Neuronal stem cell (in vitro differentiated cells): ENCODE results near the gene RTL9.

Experiments used
- DNase-seq: peaks from one replicate; pipeline ENCODE4 v3.0.0-alpha.2; 2013; ENCODE audit warnings: low spot score
- H2AFZ ChIP-seq: one replicate; pipeline ENCODE4 v1.6.1; 2013; ENCODE audit warnings: mild to moderate bottlenecking, low read length, inconsistent platforms
- H2AK5ac ChIP-seq: 2 replicates; pipeline ENCODE4 v1.6.1; 2013; ENCODE audit warnings: low read depth, mild to moderate bottlenecking, inconsistent platforms, low read length, moderate library complexity, mixed read lengths
- H2BK120ac ChIP-seq: 2 replicates; pipeline ENCODE4 v1.6.1; 2013; ENCODE audit warnings: low read depth, mild to moderate bottlenecking, inconsistent platforms, low read length, moderate library complexity, mixed read lengths
- H2BK12ac ChIP-seq: one replicate; pipeline ENCODE4 v1.6.1; 2013; ENCODE audit warnings: low read length, inconsistent platforms
- H2BK15ac ChIP-seq: 2 replicates; pipeline ENCODE4 v1.6.1; 2013; ENCODE audit warnings: mild to moderate bottlenecking, low read length, inconsistent platforms, mixed read lengths
- H2BK5ac ChIP-seq: one replicate; pipeline ENCODE4 v1.6.1; 2013; ENCODE audit warnings: inconsistent platforms, mild to moderate bottlenecking, low read length, moderate library complexity
- H3K14ac ChIP-seq: one replicate; pipeline ENCODE4 v1.6.1; 2013; ENCODE audit warnings: low read length, inconsistent platforms
- H3K18ac ChIP-seq: 2 replicates; pipeline ENCODE4 v1.6.1; 2013; ENCODE audit warnings: low read length, inconsistent platforms
- H3K23ac ChIP-seq: 2 replicates; pipeline ENCODE4 v1.6.1; 2013; ENCODE audit warnings: low read depth, mild to moderate bottlenecking, mixed read lengths, low read length, inconsistent platforms; ENCODE audit not compliant: poor library complexity
- H3K27ac ChIP-seq: replicated peaks from 3 replicates; pipeline ENCODE4 v1.5.1; 2013; ENCODE audit warnings: low read length, inconsistent platforms
- H3K27me3 ChIP-seq, 3 experiments: 2 replicates each; pipeline ENCODE4 v1.6.1; 2013; ENCODE audit warnings: low read length in 3 of 3, mild to moderate bottlenecking in 2 of 3, inconsistent platforms in 1 of 3, low read depth in 1 of 3, mixed read lengths in 1 of 3, moderate library complexity in 1 of 3; ENCODE audit not compliant: control insufficient read depth in 3 of 3, insufficient read depth in 3 of 3
- H3K36me3 ChIP-seq, 2 donors: replicated peaks in 1 of 2; 2 replicates each; pipeline ENCODE4 v1.6.1; 2013; ENCODE audit warnings: low read length in 2 of 2; ENCODE audit not compliant: control insufficient read depth in 2 of 2, insufficient read depth in 2 of 2
- H3K4ac ChIP-seq: 2 replicates; pipeline ENCODE4 v1.6.1; 2013; ENCODE audit warnings: inconsistent platforms, mild to moderate bottlenecking, low read length, moderate library complexity
- H3K4me1 ChIP-seq, 2 donors: 1 replicate in 1 of 2; 2 replicates in 1 of 2; pipeline ENCODE4 v1.6.1; 2013; ENCODE audit warnings: low read length in 2 of 2, low read depth in 1 of 2; ENCODE audit not compliant: control insufficient read depth in 2 of 2, insufficient read depth in 1 of 2
- H3K4me2 ChIP-seq: one replicate; pipeline ENCODE4 v1.6.1; 2013; ENCODE audit warnings: mild to moderate bottlenecking, low read length, inconsistent platforms; ENCODE audit not compliant: insufficient read depth, poor library complexity, severe bottlenecking
- H3K4me3 ChIP-seq, 2 donors: 2 replicates each; pipeline ENCODE4 v1.5.1; 2013; ENCODE audit warnings: low read length in 2 of 2, mild to moderate bottlenecking in 2 of 2, inconsistent platforms in 1 of 2, moderate library complexity in 1 of 2
- H3K79me1 ChIP-seq: one replicate; pipeline ENCODE4 v1.6.1; 2013; ENCODE audit warnings: low read depth, mild to moderate bottlenecking, inconsistent platforms, low read length, moderate library complexity
- H3K9ac ChIP-seq: one replicate; pipeline ENCODE4 v1.6.1; 2013; ENCODE audit warnings: mild to moderate bottlenecking, low read depth, low read length, inconsistent platforms; ENCODE audit not compliant: poor library complexity
- H3K9me3 ChIP-seq, 2 donors: replicated peaks in 1 of 2; 2 replicates each; pipeline versions ENCODE3 to v1.6.1; 2013; ENCODE audit warnings: low read length in 2 of 2, mild to moderate bottlenecking in 2 of 2, inconsistent platforms in 1 of 2, low read depth in 1 of 2, mixed read lengths in 1 of 2, moderate library complexity in 1 of 2; ENCODE audit not compliant: control insufficient read depth in 2 of 2, insufficient read depth in 1 of 2
- H4K8ac ChIP-seq: one replicate; pipeline ENCODE4 v1.6.1; 2013; ENCODE audit warnings: low read depth, mild to moderate bottlenecking, inconsistent platforms, low read length, moderate library complexity
- H4K91ac ChIP-seq: one replicate; pipeline ENCODE4 v1.6.1; 2013; ENCODE audit warnings: low read length, low read depth, mild to moderate bottlenecking, inconsistent platforms; ENCODE audit not compliant: poor library complexity
- WGBS, 2 donors: extraction: QIAGEN DNeasy Blood & Tissue Kit; methylation state at CpG; one replicate each; pipeline ENCODE4 v1.1.7; 2013; ENCODE audit warnings: missing lambda C conversion rate in 2 of 2, mixed read lengths in 1 of 2; ENCODE audit not compliant: insufficient read length in 2 of 2, insufficient replicate concordance in 1 of 2; ENCODE audit errors: extremely low coverage in 2 of 2; 5-methylcytosine and 5-hydroxymethylcytosine counted together

The RTL9 gene

GRCh38 chrX:110373310-110373709 is 14.7 kb downstream of the RTL9 start:
- no peak overlapping the region for H3K9ac ChIP-seq

GRCh38 chrX:110374559-110374958 is 15.9 kb downstream of the RTL9 start:
- H4K8ac ChIP-seq, result no peak overlapping the region
- no peak overlapping the region for H2AK5ac ChIP-seq
- no CpG with 5 or more reads among the region's 1 CpG for WGBS, 2 donors
- peaks cover 0 to 2% of the 10 kb centered on the region in 2 donors for H3K4me1 ChIP-seq
- H3K4ac ChIP-seq, result no peak overlapping the region
- H2BK120ac ChIP-seq, result no peak overlapping the region
- H3K4me2 ChIP-seq, result no peak overlapping the region
- H3K9ac ChIP-seq, result no peak overlapping the region
- H3K9me3 ChIP-seq, result no peaks in the 10 kb centered on the region
- no peak overlapping the region for H3K4me3 ChIP-seq
- no peak overlapping the region for H2BK15ac ChIP-seq
- peaks cover 0 to 5% (median 0%) of the 10 kb centered on the region in 3 experiments for H3K27me3 ChIP-seq
- no peak overlapping the region for H2BK12ac ChIP-seq
- no peak overlapping the region for H2BK5ac ChIP-seq
- no peak overlapping the region for H2AFZ ChIP-seq
- no peak overlapping the region for H3K23ac ChIP-seq
- no peak overlapping the region for H3K27ac ChIP-seq
- no peak overlapping the region for H4K91ac ChIP-seq
- H3K36me3 ChIP-seq, result no peaks in the 10 kb centered on the region
- DNase-seq, result no peak
- H3K79me1 ChIP-seq, result no peaks in the 10 kb centered on the region
- no peak overlapping the region for H3K14ac ChIP-seq
- H3K18ac ChIP-seq, result no peak overlapping the region

More at GRCh38 chrX:110373310-110373709, 14.7 kb downstream of the RTL9 start:
- no CpG with 5 or more reads among the region's 2 CpGs for WGBS, 2 donors
- Histone ChIP-seq H2BK120ac (no peak overlapping the region), H3K36me3 (no peaks in the 10 kb centered on the region), H3K14ac (no peak overlapping the region), H2BK5ac (no peak overlapping the region), H3K27ac (no peak overlapping the region), H3K23ac (no peak overlapping the region), H3K18ac (no peak overlapping the region), H3K4ac (no peak overlapping the region), H3K9me3 (no peaks in the 10 kb centered on the region), H2BK12ac (no peak overlapping the region), H2BK15ac (no peak overlapping the region), H4K8ac (no peak overlapping the region), H3K4me1 (peaks cover 0 to 2% of the 10 kb centered on the region in 2 donors), H2AK5ac (no peak overlapping the region), H3K4me2 (no peak overlapping the region), H4K91ac (no peak overlapping the region), H3K4me3 (no peak overlapping the region), H3K79me1 (no peaks in the 10 kb centered on the region), H2AFZ (no peak overlapping the region), H3K27me3 (peaks cover 0 to 5% (median 0%) of the 10 kb centered on the region in 3 experiments)
- no peak for DNase-seq

DNA sequence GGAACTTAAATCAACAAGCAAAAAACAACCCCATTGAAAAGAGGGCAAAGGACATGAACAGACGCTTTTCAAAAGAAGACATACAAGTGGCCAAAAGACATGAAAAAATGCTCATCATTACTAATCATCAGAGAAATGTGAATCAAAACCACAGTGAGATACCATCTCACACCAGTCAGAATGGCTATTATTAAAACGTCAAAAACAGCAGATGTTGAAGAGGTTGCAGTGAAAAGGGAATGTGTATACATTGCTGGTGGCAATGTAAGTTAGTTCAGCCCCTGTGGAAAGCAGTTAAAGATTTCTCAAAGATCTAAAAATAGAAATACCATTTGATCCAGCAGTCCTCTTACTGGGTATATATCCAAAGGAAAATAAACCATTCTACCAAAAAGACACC is 22.6 kb downstream of the RTL9 start:
- Histone ChIP-seq H2BK15ac (no peak overlapping the region), H3K27me3 (peaks cover 0 to 7% (median 0%) of the 10 kb centered on the region in 3 experiments), H3K4me2 (no peak overlapping the region), H2AK5ac (no peak overlapping the region), H3K18ac (no peak overlapping the region), H4K91ac (no peak overlapping the region), H2AFZ (no peak overlapping the region), H2BK12ac (no peak overlapping the region), H3K4ac (no peak overlapping the region), H4K8ac (no peak overlapping the region), H3K4me1 (no peaks in the 10 kb centered on the region), H3K36me3 (no peaks in the 10 kb centered on the region), H2BK5ac (no peak overlapping the region), H3K4me3 (no peak overlapping the region), H3K9me3 (no peaks in the 10 kb centered on the region), H3K23ac (no peak overlapping the region), H3K27ac (no peak overlapping the region), H3K9ac (no peak overlapping the region), H3K79me1 (no peaks in the 10 kb centered on the region), H2BK120ac (no peak overlapping the region), H3K14ac (no peak overlapping the region)
- no CpG with 5 or more reads among the region's 2 CpGs for WGBS, 2 donors
- DNase-seq, result no peak

DNA sequence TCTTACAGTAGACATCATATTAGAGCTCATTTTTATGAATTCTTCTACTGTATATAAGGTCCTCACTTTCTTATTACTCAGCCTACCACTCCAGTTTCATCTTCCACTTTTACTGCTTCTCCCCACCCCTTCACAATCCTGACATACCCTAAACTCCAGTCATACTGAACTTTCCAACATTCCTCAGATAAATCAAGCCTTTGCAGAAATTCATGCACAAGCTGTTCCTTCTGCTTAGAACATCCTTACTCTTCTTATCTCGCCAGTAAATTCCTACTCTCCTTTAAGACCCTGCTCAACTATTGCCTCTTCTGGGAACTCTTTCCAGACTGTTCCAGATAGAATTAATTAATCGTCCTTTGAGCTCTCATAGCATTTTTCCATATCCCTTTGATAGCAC is 24.8 kb downstream of the RTL9 start:
- Histone ChIP-seq H3K14ac (no peak overlapping the region), H2BK15ac (no peak overlapping the region), H3K4me2 (no peak overlapping the region), H3K4ac (no peak overlapping the region), H3K27me3 (peaks cover 0 to 7% (median 0%) of the 10 kb centered on the region in 3 experiments), H3K18ac (no peak overlapping the region), H3K23ac (no peak overlapping the region), H3K27ac (no peak overlapping the region), H4K8ac (no peak overlapping the region), H4K91ac (no peak overlapping the region), H3K4me3 (no peak overlapping the region), H3K4me1 (no peaks in the 10 kb centered on the region), H3K9me3 (no peaks in the 10 kb centered on the region), H3K9ac (no peak overlapping the region), H2BK120ac (no peak overlapping the region), H3K79me1 (no peaks in the 10 kb centered on the region), H2BK5ac (no peak overlapping the region), H2BK12ac (no peak overlapping the region), H2AFZ (no peak overlapping the region), H2AK5ac (no peak overlapping the region), H3K36me3 (no peaks in the 10 kb centered on the region)
- no CpG with 5 or more reads among the region's 2 CpGs for WGBS, 2 donors
- DNase-seq, result no peak
